ENCODE data around the gene ACSS1.
A peak's percentile ranks its signal among the peaks of the same experiment; 100 is the strongest.
"Not testable (repeated sequence)": the region's sequence is repeated elsewhere in the genome, so short reads cannot be mapped to it uniquely, and the experiment has no call there.

Gene ACSS1

GRCh38 chr20:25011831-25012241, 46.1 kb downstream of the ACSS1 start:
- DNase-seq (ENCODE audit: low read depth, low spot score), result no peak

- no peak for DNase-seq (ENCODE audit: low read depth, low spot score)
These were observed 46.7 kb downstream of the ACSS1 start for GRCh38 chr20:25011261-25011660.

- no peak for DNase-seq (ENCODE audit: low read depth, low spot score)
These were observed 48.5 kb downstream of the ACSS1 start for GRCh38 chr20:25009218-25010145.

GRCh38 chr20:25008388-25009217, 49.3 kb downstream of the ACSS1 start:
- no peak for DNase-seq (ENCODE audit: low read depth, low spot score)

- DNase-seq (ENCODE audit: low read depth, low spot score), result no peak
These were observed 50.2 kb downstream of the ACSS1 start for GRCh38 chr20:25007491-25008305.

- no peak for DNase-seq (ENCODE audit: low read depth, low spot score)
These were observed 51.3 kb downstream of the ACSS1 start for GRCh38 chr20:25006431-25007167.

GRCh38 chr20:25005661-25006060, 52.3 kb downstream of the ACSS1 start:
- DNase-seq (ENCODE audit: low read depth, low spot score), result no peak

- DNase-seq (ENCODE audit: low read depth, low spot score), result no peak
These were observed 52.7 kb downstream of the ACSS1 start for GRCh38 chr20:25005220-25005619.

- DNase-seq (ENCODE audit: low read depth, low spot score), result no peak
These were observed 54.9 kb downstream of the ACSS1 start for GRCh38 chr20:25003002-25003401.

- not testable (repeated sequence) for DNase-seq (ENCODE audit: low read depth, low spot score)
These were observed 56.6 kb downstream of the ACSS1 start for GRCh38 chr20:25001323-25001722.

GRCh38 chr20:25000268-25000801, 57.6 kb downstream of the ACSS1 start:
- DNase-seq (ENCODE audit: low read depth, low spot score), result no peak

GRCh38 chr20:24999568-24999967, 58.4 kb downstream of the ACSS1 start:
- no peak for DNase-seq (ENCODE audit: low read depth, low spot score)

GRCh38 chr20:24998631-24999445, 59.1 kb downstream of the ACSS1 start:
- no peak for DNase-seq (ENCODE audit: low read depth, low spot score)

GRCh38 chr20:24998121-24998520, 59.8 kb downstream of the ACSS1 start:
- DNase-seq (ENCODE audit: low read depth, low spot score), result no peak

GRCh38 chr20:24996449-24997377, 61.2 kb downstream of the ACSS1 start:
- DNase-seq (ENCODE audit: low read depth, low spot score), result no peak

- no peak for DNase-seq (ENCODE audit: low read depth, low spot score)
These were observed 62.0 kb downstream of the ACSS1 start for GRCh38 chr20:24995741-24996448.

- DNase-seq (ENCODE audit: low read depth, low spot score), result peak; percentile 69
These were observed 63.2 kb downstream of the ACSS1 start for GRCh38 chr20:24994470-24995368.

All from activated naive CD8-positive, alpha-beta T cell treated with anti-CD3 and anti-CD28 coated beads, Interleukin-2, amount 50 U/mL, for 16 hours (primary cell).